HepG2 (cell line): Measurements from ENCODE around the gene SPSB2. TPM values are rescaled to one million over a fixed set of nuclear protein-coding genes. Genes with fewer than 3 reads are reported as not detected.
A peak's percentile ranks its signal among the peaks of the same experiment; 100 is the strongest.

Experiments used
- ATM ChIP-seq: fragments of 450-650 bp; IDR thresholded peaks from 2 replicates; pipeline ENCODE4 v1.7.1; 2017; ENCODE audit warnings: mild to moderate bottlenecking, borderline replicate concordance
- BRD4 ChIP-seq: sonication (generic); formaldehyde crosslinking; IDR thresholded peaks from 2 replicates; pipeline ENCODE4 v1.4.0; 2020; ENCODE audit warnings: missing genetic modification reagents
- CC2D1A ChIP-seq: sonication (generic); formaldehyde crosslinking; IDR thresholded peaks from 2 replicates; pipeline ENCODE4 v1.8.1; 2023; ENCODE audit warnings: mild to moderate bottlenecking, missing genetic modification reagents
- EHMT2 ChIP-seq: fragments of 200-600 bp; sonication (generic); IDR thresholded peaks from 2 replicates; pipeline ENCODE4 v1.7.0; 2017; ENCODE audit warnings: antibody characterized with exemption, low read depth, low read length, borderline replicate concordance
- KDM2A ChIP-seq: sonication (generic); formaldehyde crosslinking; IDR thresholded peaks from 2 replicates; pipeline ENCODE4 v1.4.0; 2020; ENCODE audit warnings: low read depth, missing genetic modification reagents, borderline replicate concordance
- NCOR1 ChIP-seq: fragments of 200-600 bp; sonication (generic); IDR thresholded peaks from 2 replicates; pipeline ENCODE4 v1.7.0; 2017; ENCODE audit warnings: antibody characterized with exemption, low read length, borderline replicate concordance
- NONO ChIP-seq, 2 experiments: fragments of 450-650 bp in 1 of 2; sonication (generic) in 1 of 2; formaldehyde crosslinking in 1 of 2; IDR thresholded peaks in 1 of 2; conservative IDR thresholded peaks in 1 of 2; 2 replicates each; pipeline versions ENCODE4 v1.6.1 to v1.8.0; 2017 to 2022; ENCODE audit warnings: mild to moderate bottlenecking in 1 of 2, missing genetic modification reagents in 1 of 2, moderate library complexity in 1 of 2
- PHF8 ChIP-seq: sonication (generic); formaldehyde crosslinking; IDR thresholded peaks from 2 replicates; pipeline ENCODE4 v1.5.0; 2020; ENCODE audit warnings: missing genetic modification reagents
- RARG ChIP-seq: sonication (generic); formaldehyde crosslinking; IDR thresholded peaks from 2 replicates; pipeline ENCODE4 v1.4.0; 2020; ENCODE audit warnings: low read depth, mild to moderate bottlenecking, missing genetic modification reagents
- STAG1 ChIP-seq: sonication (generic); formaldehyde crosslinking; IDR thresholded peaks from 2 replicates; pipeline ENCODE4 v1.4.0; 2020; ENCODE audit warnings: missing genetic modification reagents
- ZBTB25 ChIP-seq: IDR thresholded peaks from 2 replicates; pipeline ENCODE4 v1.6.1; 2018; ENCODE audit warnings: missing genetic modification reagents
- ZBTB33 ChIP-seq: sonication (generic); formaldehyde crosslinking; IDR thresholded peaks from 2 replicates; pipeline ENCODE4 v1.4.0; 2020; ENCODE audit warnings: missing genetic modification reagents
- ZFP36L1 ChIP-seq: sonication (generic); formaldehyde crosslinking; IDR thresholded peaks from 2 replicates; pipeline ENCODE4 v1.8.0; 2022; ENCODE audit warnings: mild to moderate bottlenecking, missing genetic modification reagents, moderate library complexity
- ZNF121 ChIP-seq: sonication (generic); formaldehyde crosslinking; IDR thresholded peaks from 2 replicates; pipeline ENCODE4 v1.5.0; 2020; ENCODE audit warnings: mild to moderate bottlenecking, missing genetic modification reagents
- ZNF326 ChIP-seq: sonication (generic); formaldehyde crosslinking; IDR thresholded peaks from 2 replicates; pipeline ENCODE4 v1.4.0; 2020; ENCODE audit warnings: missing genetic modification reagents, borderline replicate concordance
- ZNF451 ChIP-seq: sonication (generic); formaldehyde crosslinking; IDR thresholded peaks from 2 replicates; pipeline ENCODE4 v1.5.0; 2020; ENCODE audit warnings: mild to moderate bottlenecking, missing genetic modification reagents
- ZNF598 ChIP-seq: sonication (generic); formaldehyde crosslinking; IDR thresholded peaks from 2 replicates; pipeline ENCODE4 v1.5.1; 2020; ENCODE audit warnings: mild to moderate bottlenecking, missing genetic modification reagents, borderline replicate concordance
- ZNF687 ChIP-seq: sonication (generic); formaldehyde crosslinking; IDR thresholded peaks from 2 replicates; pipeline ENCODE4 v1.5.1; 2020; ENCODE audit warnings: mild to moderate bottlenecking, missing genetic modification reagents, moderate library complexity
- ZNF720 ChIP-seq: sonication (generic); formaldehyde crosslinking; IDR thresholded peaks from 2 replicates; pipeline ENCODE4 v1.4.0; 2020; ENCODE audit warnings: missing genetic modification reagents
- ZNF792 ChIP-seq: IDR thresholded peaks from 2 replicates; pipeline ENCODE4 v1.6.1; 2016
- ZSCAN9 ChIP-seq: IDR thresholded peaks from 2 replicates; pipeline ENCODE4 v1.6.1; 2016; ENCODE audit warnings: borderline replicate concordance
- polyA plus RNA-seq, 8 experiments: library from polyadenylated mRNA; depleted of rRNA in 3 of 8; stranded (reverse) in 7 of 8; unstranded in 1 of 8; fragments of >200 nt; fragmentation: Illumina TruSeq in 4 of 8; extraction: Trizol in 4 of 8; gene quantifications; 2 replicates each; pipeline versions ENCODE4 v1.2.1 to v1.2.3, GENCODE V29; 2011 to 2016; ENCODE audit warnings: low read depth in 4 of 8, missing spikeins in 1 of 8, mixed read lengths in 1 of 8; ENCODE audit not compliant: insufficient read depth in 1 of 8
- total RNA-seq, 5 experiments: library from RNA; depleted of rRNA; stranded (reverse); fragments of >200 nt; fragmentation: Illumina TruSeq; extraction: Trizol; gene quantifications; 2 replicates each; pipeline ENCODE4 v1.2.3, GENCODE V29; 2016; ENCODE audit warnings: low read depth in 1 of 5
- TF ChIP-seq, protein P1 (sequence below): sonication (generic); IDR thresholded peaks from 2 replicates; pipeline ENCODE4 v1.6.1; 2016; ENCODE audit warnings: low read depth, borderline replicate concordance

Gene SPSB2
- total and polyA plus RNA-seq, 2 of the 13 experiments (the other 11 are each of a cell fraction or from before 2014, with no cell fraction given) = 2.0 to 6.2 TPM

- TF ChIP-seq ZNF121 (no peak), ZNF451 (CRISPR knock-in tag) (no peak), EHMT2 (no peak), ZNF720 (no peak), ZNF598 (CRISPR knock-in tag) (no peak), ATM (no peak), ZNF326 (CRISPR knock-in tag) (0 out of 2 replicates have a peak, but pooled peaks have one; percentile 41), ZFP36L1 (no peak), BRD4 (CRISPR knock-in tag) (no peak), ZNF687 (peak; percentile 48), ZNF792 (CRISPR knock-in tag) (no peak), RARG (CRISPR knock-in tag) (no peak), NONO (IDR thresholded peaks at IDR 0.05) (no peak), NONO (CRISPR knock-in tag; conservative IDR thresholded peaks at IDR 0.05) (no peak), ZBTB33 (CRISPR knock-in tag) (no peak), ZBTB25 (CRISPR knock-in tag) (peak; percentile 45; the same call in 1 of the 2 replicates), KDM2A (CRISPR knock-in tag) (peak; percentile 22; the same call in 1 of the 2 replicates), CC2D1A (CRISPR knock-in tag) (no peak), ZSCAN9 (CRISPR knock-in tag) (no peak), STAG1 (CRISPR knock-in tag) (peak; percentile 76), NCOR1 (no peak), PHF8 (CRISPR knock-in tag) (no peak)
- TF ChIP-seq, protein P1, sequence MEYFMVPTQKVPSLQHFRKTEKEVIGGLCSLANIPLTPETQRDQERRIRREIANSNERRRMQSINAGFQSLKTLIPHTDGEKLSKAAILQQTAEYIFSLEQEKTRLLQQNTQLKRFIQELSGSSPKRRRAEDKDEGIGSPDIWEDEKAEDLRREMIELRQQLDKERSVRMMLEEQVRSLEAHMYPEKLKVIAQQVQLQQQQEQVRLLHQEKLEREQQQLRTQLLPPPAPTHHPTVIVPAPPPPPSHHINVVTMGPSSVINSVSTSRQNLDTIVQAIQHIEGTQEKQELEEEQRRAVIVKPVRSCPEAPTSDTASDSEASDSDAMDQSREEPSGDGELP = 0 out of 2 replicates have a peak, but pooled peaks have one; percentile 29
These were observed 3.8 kb downstream of the SPSB2 start (continued) for GRCh38 chr12:6869049-6870021.
